Measurements from ENCODE around the gene ZNF611. TPM values are rescaled to one million over a fixed set of nuclear protein-coding genes. Genes with fewer than 3 reads are reported as not detected.
"Not testable (repeated sequence)": the region's sequence is repeated elsewhere in the genome, so short reads cannot be mapped to it uniquely, and the experiment has no call there.

The ZNF611 gene
- total and polyA plus RNA-seq, 2 experiments from 2014 or later = 6.7 to 7.8 TPM

DNA sequence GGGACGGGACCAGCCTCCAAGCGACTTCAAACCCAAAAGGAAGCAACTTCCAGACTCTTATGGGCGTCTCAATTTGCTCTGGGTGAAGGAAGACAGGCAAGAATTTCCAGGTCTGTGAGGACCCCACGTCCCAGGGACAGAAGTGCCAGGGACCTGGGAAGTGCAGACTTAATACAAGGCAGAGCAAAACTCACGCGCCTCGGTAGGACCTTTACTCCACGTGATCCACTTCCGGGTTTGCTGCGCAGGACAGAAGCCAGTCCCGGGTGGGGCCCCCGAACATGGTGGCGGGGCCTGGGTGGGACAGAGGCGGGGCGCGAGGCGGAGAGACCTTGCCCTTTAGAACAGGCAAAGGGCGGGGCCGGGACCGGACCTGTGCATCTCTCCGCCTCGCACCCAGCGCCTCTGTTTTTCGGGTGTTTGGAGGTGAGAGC, 9.3 kb downstream of the ZNF611 start:
- Histone ChIP-seq H2AFZ (no peak overlapping the region), H3K9me2 (ENCODE audit: insufficient read depth) (no peaks in the 10 kb centered on the region), H3K4me2 (ENCODE audit: unreplicated experiment) (no peak overlapping the region), H3K4me1 (ENCODE audit: insufficient read depth) (peaks cover 10% of the 10 kb centered on the region), H3K36me3 (ENCODE audit: low read depth) (peaks cover 9% of the 10 kb centered on the region), H3K27me3 (replicated peaks; ENCODE audit: insufficient read depth) (no peaks in the 10 kb centered on the region), H3K27ac (no peak overlapping the region), H3K9me3 (ENCODE audit: low read depth) (no peaks in the 10 kb centered on the region), H3F3A (ENCODE audit: insufficient read depth) (peaks cover 12% of the 10 kb centered on the region; the same call in 1 of the 2 replicates), H3K4me3 (no peak overlapping the region), H3K79me2 (ENCODE audit: insufficient read depth) (peaks cover 12% of the 10 kb centered on the region; the same call in 1 of the 2 replicates), H3K9ac (no peak overlapping the region), H4K20me1 (ENCODE audit: insufficient read depth) (no peaks in the 10 kb centered on the region)
- TF ChIP-seq EZH2phosphoT487 (IDR thresholded peaks at IDR 0.05; ENCODE audit: insufficient read depth, low read depth) (no peak), EZH2 (IDR thresholded peaks at IDR 0.05; ENCODE audit: insufficient read depth, poor library complexity, severe bottlenecking) (no peak)
- no peak for DNase-seq
- in situ Hi-C loops (cut with MboI) = no loop called here
- WGBS, 2 experiments (ENCODE audit: low coverage in 1 of 2, low lambda C conversion rate in 2 of 2, missing lambda C conversion rate in 2 of 2) = 90 to 92% methylated on average over 16 to 24 of the region's 24 CpGs

GRCh38 chr19:52724701-52725514, 9.9 kb downstream of the ZNF611 start:
- no peak overlapping the region for H3K9ac ChIP-seq
- H3K79me2 ChIP-seq (ENCODE audit: insufficient read depth) = peaks cover 11% of the 10 kb centered on the region; the same call in 1 of the 2 replicates
- no peak overlapping the region for H2AFZ ChIP-seq
- H4K20me1 ChIP-seq (ENCODE audit: insufficient read depth) = no peaks in the 10 kb centered on the region
- in situ Hi-C loops (cut with MboI) = no loop called here
- no peaks in the 10 kb centered on the region for H3K9me2 ChIP-seq (ENCODE audit: insufficient read depth)
- no peak overlapping the region for H3K27ac ChIP-seq
- H3K4me1 ChIP-seq (ENCODE audit: insufficient read depth) = peaks cover 10% of the 10 kb centered on the region
- no peak for DNase-seq
- no peaks in the 10 kb centered on the region for H3K27me3 ChIP-seq (replicated peaks; ENCODE audit: insufficient read depth)
- H3F3A ChIP-seq (ENCODE audit: insufficient read depth) = peaks cover 12% of the 10 kb centered on the region; the same call in 1 of the 2 replicates
- TF ChIP-seq EZH2phosphoT487 (IDR thresholded peaks at IDR 0.05; ENCODE audit: insufficient read depth, low read depth) = no peak
- no peak for TF ChIP-seq EZH2 (IDR thresholded peaks at IDR 0.05; ENCODE audit: insufficient read depth, poor library complexity, severe bottlenecking)
- H3K4me2 ChIP-seq (ENCODE audit: unreplicated experiment) = no peak overlapping the region
- H3K9me3 ChIP-seq (ENCODE audit: low read depth) = no peaks in the 10 kb centered on the region
- peaks cover 9% of the 10 kb centered on the region for H3K36me3 ChIP-seq (ENCODE audit: low read depth)
- no peak overlapping the region for H3K4me3 ChIP-seq
- 92% methylated on average over 23 of the region's 23 CpGs for WGBS, 2 experiments (ENCODE audit: low coverage in 1 of 2, low lambda C conversion rate in 2 of 2, missing lambda C conversion rate in 2 of 2)

GRCh38 chr19:52723907-52724598, 10.8 kb downstream of the ZNF611 start:
- H3K9ac ChIP-seq; H3K9me3 ChIP-seq (ENCODE audit: low read depth); H2AFZ ChIP-seq; H3K27ac ChIP-seq; H4K20me1 ChIP-seq (ENCODE audit: insufficient read depth); H3K4me1 ChIP-seq (ENCODE audit: insufficient read depth); H3K4me2 ChIP-seq (ENCODE audit: unreplicated experiment); H3K4me3 ChIP-seq; DNase-seq; H3K36me3 ChIP-seq (ENCODE audit: low read depth); in situ Hi-C loops (cut with MboI); H3K27me3 ChIP-seq (replicated peaks; ENCODE audit: insufficient read depth); H3K9me2 ChIP-seq (ENCODE audit: insufficient read depth): not testable (repeated sequence)
- 85 to 90% methylated on average over 9 of the region's 9 CpGs for WGBS, 2 experiments (ENCODE audit: low coverage in 1 of 2, low lambda C conversion rate in 2 of 2, missing lambda C conversion rate in 2 of 2)
- Histone ChIP-seq H3F3A (ENCODE audit: insufficient read depth) (peaks cover 12% of the 10 kb centered on the region; the same call in 1 of the 2 replicates), H3K79me2 (ENCODE audit: insufficient read depth) (peaks cover 11% of the 10 kb centered on the region; the same call in 1 of the 2 replicates)

DNA sequence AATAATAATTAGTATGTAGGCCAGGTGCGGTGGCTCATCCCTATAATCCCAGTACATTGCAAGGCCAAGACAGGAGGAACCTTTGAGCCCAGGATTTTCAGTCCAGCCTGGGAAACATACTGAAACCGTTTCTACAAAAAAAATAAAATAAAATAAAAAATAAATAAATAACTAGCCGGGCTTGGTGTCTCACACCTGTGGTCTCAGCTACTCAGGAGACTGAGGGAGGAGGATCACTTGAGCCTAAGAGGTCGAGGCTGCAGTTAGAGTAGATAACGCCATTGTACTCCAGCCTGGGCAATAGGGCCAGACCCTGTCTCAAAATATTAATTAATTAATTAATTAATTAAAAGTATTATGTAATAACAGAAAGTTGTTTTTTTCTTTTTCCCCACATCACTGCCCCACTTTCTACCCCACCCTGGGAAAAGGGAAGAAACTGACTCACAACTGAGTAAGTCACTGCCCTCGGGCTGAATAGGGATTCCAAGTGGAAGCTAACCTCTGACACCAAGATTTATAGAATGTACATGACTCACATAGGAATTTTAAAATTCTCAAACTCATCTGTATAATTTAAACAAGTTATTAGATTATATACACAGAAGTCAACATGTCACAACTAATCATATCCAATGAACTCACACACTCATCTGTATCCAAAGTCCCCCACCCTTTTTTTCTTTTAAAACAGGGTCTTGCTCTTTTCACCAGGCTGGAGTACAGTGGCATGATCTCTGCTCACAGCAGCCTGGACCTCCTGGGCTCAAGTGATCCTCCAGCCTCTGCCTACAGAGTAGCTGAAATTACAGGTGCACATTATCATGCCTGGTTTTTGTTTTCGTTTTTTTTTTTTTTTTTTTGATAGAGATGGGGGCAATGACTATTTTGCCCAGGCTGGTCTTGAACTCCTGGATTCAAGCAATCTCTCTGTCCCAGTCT, 12.5 kb downstream of the ZNF611 start:
- Histone ChIP-seq H4K20me1 (ENCODE audit: insufficient read depth) (no peaks in the 10 kb centered on the region), H2AFZ (no peak overlapping the region), H3F3A (ENCODE audit: insufficient read depth) (peaks cover 13% of the 10 kb centered on the region; the same call in 1 of the 2 replicates), H3K4me3 (no peak overlapping the region), H3K36me3 (ENCODE audit: low read depth) (no peaks in the 10 kb centered on the region; the same call in 1 of the 2 replicates), H3K27me3 (replicated peaks; ENCODE audit: insufficient read depth) (no peaks in the 10 kb centered on the region), H3K79me2 (ENCODE audit: insufficient read depth) (no peaks in the 10 kb centered on the region), H3K9ac (no peak overlapping the region), H3K9me2 (ENCODE audit: insufficient read depth) (no peaks in the 10 kb centered on the region), H3K4me1 (ENCODE audit: insufficient read depth) (peaks cover 10% of the 10 kb centered on the region), H3K27ac (peak overlapping the region; percentile 18; the same call in 1 of the 2 replicates), H3K4me2 (ENCODE audit: unreplicated experiment) (no peak overlapping the region), H3K9me3 (ENCODE audit: low read depth) (no peaks in the 10 kb centered on the region)
- 71 to 74% methylated on average over 7 of the region's 7 CpGs for WGBS, 2 experiments (ENCODE audit: low coverage in 1 of 2, low lambda C conversion rate in 2 of 2, missing lambda C conversion rate in 2 of 2)
- in situ Hi-C loops (cut with MboI) = no loop called here
- TF ChIP-seq EZH2 (IDR thresholded peaks at IDR 0.05; ENCODE audit: insufficient read depth, poor library complexity, severe bottlenecking) = no peak
- no peak for TF ChIP-seq EZH2phosphoT487 (IDR thresholded peaks at IDR 0.05; ENCODE audit: insufficient read depth, low read depth)
- peak; percentile 95 for DNase-seq

GRCh38 chr19:52720541-52720940, 14.3 kb downstream of the ZNF611 start:
- 97 to 100% methylated on average over 3 to 18 of the region's 21 CpGs for WGBS, 2 experiments (ENCODE audit: low coverage in 1 of 2, low lambda C conversion rate in 2 of 2, missing lambda C conversion rate in 2 of 2)

More at GRCh38 chr19:52720541-52720940, 14.3 kb downstream of the ZNF611 start:
- peaks cover 15% of the 10 kb centered on the region for H3K4me1 ChIP-seq (ENCODE audit: insufficient read depth)
- H3K9me2 ChIP-seq (ENCODE audit: insufficient read depth); H3K27ac ChIP-seq; H4K20me1 ChIP-seq (ENCODE audit: insufficient read depth); H3K79me2 ChIP-seq (ENCODE audit: insufficient read depth); H3K27me3 ChIP-seq (replicated peaks; ENCODE audit: insufficient read depth); H3K36me3 ChIP-seq (ENCODE audit: low read depth); H2AFZ ChIP-seq; H3K4me3 ChIP-seq; in situ Hi-C loops (cut with MboI); H3K4me2 ChIP-seq (ENCODE audit: unreplicated experiment); DNase-seq; H3K9me3 ChIP-seq (ENCODE audit: low read depth); H3K9ac ChIP-seq: not testable (repeated sequence)
- H3F3A ChIP-seq (ENCODE audit: insufficient read depth) = peaks cover 18% of the 10 kb centered on the region; the same call in 1 of the 2 replicates

Data from GM23248 (cell line).